GM12874 (cell line): ENCODE data around the gene SMOC1.

Experiments used
- TF ChIP-seq, protein P1 (sequence below): IDR thresholded peaks from 2 replicates; pipeline ENCODE4 v1.5.1; 2011; ENCODE audit warnings: low read depth, mild to moderate bottlenecking, control low read depth, low read length, moderate library complexity; ENCODE audit not compliant: insufficient read depth

Gene SMOC1

DNA sequence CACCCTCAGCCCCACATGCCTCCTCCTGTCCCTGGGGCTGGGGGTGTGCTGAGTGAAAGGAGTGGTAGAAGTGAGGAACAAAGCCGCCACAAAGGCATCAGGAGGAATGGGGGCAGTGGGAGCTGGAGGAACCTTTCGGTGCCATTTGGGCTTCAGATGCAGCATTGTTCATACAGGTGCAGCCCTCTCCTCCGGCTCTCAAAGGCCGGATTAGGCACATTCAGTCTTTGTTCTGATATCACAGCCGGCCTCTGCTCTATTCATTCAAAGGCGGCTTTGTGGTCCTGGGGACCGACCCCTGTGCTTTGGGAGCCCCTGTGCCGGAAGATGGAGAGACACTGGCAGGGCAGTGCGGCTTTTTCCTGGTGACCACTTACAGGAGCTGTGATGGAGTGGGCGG is 53.2 kb downstream of the SMOC1 start:
- TF ChIP-seq, protein P1, sequence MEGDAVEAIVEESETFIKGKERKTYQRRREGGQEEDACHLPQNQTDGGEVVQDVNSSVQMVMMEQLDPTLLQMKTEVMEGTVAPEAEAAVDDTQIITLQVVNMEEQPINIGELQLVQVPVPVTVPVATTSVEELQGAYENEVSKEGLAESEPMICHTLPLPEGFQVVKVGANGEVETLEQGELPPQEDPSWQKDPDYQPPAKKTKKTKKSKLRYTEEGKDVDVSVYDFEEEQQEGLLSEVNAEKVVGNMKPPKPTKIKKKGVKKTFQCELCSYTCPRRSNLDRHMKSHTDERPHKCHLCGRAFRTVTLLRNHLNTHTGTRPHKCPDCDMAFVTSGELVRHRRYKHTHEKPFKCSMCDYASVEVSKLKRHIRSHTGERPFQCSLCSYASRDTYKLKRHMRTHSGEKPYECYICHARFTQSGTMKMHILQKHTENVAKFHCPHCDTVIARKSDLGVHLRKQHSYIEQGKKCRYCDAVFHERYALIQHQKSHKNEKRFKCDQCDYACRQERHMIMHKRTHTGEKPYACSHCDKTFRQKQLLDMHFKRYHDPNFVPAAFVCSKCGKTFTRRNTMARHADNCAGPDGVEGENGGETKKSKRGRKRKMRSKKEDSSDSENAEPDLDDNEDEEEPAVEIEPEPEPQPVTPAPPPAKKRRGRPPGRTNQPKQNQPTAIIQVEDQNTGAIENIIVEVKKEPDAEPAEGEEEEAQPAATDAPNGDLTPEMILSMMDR = no peak

DNA sequence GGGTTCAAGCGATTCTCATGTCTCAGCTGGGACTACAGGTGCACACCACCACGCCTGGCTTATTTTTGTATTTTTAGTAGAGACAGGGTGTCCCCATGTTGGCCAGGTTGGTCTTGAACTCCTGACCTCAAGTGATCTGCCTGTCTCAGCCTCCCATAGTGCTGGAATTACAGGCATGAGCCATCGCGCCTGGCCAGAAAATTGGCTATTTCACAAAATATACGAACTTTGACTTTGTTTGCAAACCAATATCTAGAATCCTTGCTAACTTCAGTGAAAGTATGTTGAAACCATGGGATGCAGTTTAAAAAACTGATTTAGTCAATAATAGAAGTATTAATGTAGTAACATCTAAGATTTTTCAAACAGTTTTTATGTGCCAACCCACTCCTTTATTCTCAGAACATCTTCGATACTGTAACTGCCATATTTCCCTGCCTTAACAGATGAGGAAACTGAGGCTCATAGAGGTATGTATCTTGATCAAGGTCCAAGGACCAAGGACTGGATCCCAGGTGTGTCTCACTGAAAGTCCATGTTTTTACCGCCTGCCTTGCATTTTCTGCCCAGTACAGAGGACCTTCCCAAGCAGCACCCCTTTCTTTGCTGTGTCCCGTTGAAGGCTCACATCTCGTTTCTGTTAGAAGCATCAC is 54.5 kb downstream of the SMOC1 start:
- TF ChIP-seq, protein P1 = no peak

DNA sequence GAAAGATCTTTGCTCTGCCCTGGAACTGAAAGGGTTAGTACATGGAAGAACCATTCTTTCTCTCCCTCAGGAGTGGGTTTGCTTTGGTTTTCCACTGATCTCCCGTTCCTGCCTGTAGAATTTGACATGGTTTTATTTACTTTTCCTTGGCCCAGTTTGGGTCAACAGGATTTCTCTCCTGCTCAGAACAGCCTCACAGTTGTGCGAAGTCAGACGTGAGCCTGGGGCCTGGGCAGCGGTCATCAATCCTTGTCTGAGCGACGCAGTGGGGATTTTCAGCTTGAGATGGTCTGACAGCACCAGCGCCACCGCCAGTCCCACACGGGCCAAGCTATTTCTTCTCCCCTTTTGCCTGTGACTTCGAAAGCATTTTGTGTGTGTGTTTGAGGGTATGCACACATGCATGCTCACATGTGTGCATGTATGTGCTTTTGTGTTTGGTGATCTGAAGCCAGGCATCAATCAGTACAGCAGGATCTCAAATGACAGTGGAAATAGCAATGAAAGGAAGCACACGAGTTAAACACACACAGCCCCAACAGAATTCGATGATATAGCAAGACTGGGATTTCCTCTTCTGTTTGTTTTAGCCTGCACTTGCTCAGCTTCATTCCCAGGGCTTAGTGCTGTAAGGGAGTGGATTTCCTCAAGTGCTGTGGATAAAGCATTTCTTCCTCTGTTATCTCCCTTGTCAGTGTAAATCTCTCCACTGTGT is 58.3 kb downstream of the SMOC1 start:
- TF ChIP-seq, protein P1 = no peak

DNA sequence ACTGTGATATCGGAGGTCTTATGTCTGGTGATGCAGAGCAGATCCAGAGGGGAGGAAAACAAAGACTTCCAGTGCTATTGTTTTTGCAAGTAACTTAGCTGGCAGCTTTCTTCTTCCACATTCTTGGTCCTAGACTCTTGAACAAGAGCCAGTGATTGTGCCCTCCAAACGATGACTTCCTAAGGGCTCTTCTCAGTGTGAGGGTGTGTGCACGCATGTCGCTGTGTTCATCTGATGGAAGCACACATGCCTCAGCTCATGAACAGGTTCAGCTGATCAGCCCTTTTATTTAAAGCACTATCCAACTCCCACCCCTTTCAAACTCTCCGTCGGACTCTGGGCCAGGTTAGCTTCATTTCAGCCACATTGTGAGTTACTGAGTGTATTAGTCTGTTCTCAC is 59.5 kb downstream of the SMOC1 start:
- TF ChIP-seq, protein P1 = no peak

DNA sequence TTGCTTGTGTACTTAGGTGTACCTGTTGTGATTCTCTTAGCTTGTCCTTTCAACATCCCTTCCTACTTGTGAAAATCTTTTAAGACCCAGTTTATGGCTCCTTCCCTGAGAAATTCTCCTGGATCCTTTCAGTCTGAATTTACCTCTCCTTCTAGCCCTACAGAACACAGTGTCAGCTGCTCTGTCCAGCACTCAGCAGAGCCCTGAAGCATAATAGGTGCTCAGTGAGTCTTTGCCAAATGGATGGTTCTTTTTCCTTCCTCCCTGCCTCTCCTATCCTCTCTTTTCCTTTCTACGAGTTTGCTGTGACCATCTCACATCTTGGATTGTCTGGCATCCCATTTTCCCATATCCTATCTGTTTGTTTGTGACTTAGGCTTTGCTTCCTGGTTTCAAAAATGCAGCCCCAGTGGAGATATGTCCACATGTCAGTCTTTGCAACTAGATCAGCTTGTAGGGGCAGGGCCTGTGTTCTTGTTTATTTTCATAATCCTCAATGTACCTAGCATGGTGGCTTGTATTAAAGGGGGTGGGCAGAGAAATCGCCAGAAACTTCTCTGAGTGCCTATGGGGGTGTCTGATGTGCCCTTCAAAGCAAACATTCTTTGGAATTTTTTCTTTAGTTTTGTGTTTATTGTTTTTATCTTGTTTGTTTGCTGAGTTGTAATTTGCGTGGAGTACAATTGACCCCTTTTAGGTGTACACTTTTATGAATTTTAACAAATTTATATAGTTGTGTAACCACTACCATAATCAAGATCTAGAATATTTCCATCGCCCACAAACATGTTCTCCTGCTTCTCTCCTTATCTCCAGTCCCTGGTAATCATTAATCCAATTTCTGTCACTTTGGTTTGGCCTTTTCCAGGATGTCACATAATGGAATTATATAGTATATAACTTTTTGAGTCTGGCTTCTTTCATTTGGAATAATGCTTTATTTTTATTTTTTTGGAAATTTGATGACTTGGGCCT is 62.8 kb downstream of the SMOC1 start:
- TF ChIP-seq, protein P1 = no peak

DNA sequence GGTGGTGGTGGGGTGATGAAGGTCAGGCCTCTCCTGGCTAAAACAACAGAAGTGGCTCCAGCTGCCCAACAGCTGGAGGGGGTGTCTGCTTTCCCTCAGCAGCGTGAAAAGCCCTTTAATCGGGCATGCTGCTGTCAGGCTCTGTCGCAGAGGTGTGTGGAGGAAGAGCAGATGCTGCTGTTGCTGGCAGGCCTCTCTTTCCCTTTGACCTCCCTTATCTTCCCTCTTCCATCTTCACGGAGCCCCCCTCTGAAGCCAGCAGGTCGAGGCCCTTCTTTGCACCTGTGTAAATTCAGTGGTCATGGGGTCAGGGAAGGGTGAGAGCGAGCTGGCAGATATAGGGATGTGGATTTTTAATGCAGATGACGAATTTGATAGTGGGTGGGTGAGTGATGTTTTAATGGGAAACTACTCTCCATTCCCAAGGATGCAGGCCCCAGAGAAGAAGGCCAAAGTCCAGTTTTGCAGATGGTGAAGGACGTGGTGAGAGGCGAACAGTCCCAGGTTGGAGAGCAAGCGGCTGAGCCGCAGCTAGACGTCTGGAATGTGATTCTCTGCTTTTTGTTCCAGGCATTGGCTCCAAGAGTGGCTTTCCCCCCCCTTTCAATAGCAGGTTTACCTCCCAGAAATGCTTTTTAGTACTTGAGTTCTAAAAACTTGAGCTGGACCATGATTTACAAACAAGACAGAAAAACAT is 64.0 kb downstream of the SMOC1 start:
- TF ChIP-seq, protein P1 = no peak
